GM12878 (cell line): Measurements from ENCODE around the gene FKBP7. TPM values are rescaled to one million over a fixed set of nuclear protein-coding genes. Genes with fewer than 3 reads are reported as not detected.

Source experiments
- ATAC-seq: fragments of 200-7000 bp; cut with Tn5 transposase; 3 replicates; pipeline ENCODE4 v1.9.1; 2020; ENCODE audit warnings: mild to moderate bottlenecking, moderate library complexity
- BruUV-seq: library from RNA; stranded (reverse); fragments of 400-500 nt; replicated peaks from 2 replicates; lab custom pipeline; 2021; lab: Mats Ljungman, UMichigan
- CTCF ChIA-PET: fragments of 300-600 bp; sonication (Branson Sonifier 250); formaldehyde crosslinking; extraction: SDS; loops from one replicate; lab custom pipeline; 2021; ENCODE audit warnings: inconsistent platforms; lab: Yijun Ruan, JAX
- POLR2A ChIA-PET: fragments of 350-600 bp; formaldehyde crosslinking; extraction: SDS; loops from one replicate; lab custom pipeline; 2021; ENCODE audit warnings: inconsistent platforms; lab: Charles Lee
- RAD21 ChIA-PET: fragments of 300-600 bp; sonication (Branson Sonifier 250); formaldehyde crosslinking; loops from one replicate; lab custom pipeline; 2023; ENCODE audit warnings: antibody characterized with exemption; ENCODE audit not compliant: unreplicated experiment; lab: Charles Lee
- SMC1A ChIA-PET: fragments of 300-600 bp; sonication (Branson Sonifier 250); formaldehyde crosslinking; loops from one replicate; lab custom pipeline; 2023; ENCODE audit not compliant: unreplicated experiment, uncharacterized antibody; lab: Charles Lee
- DNase-seq: peaks from one replicate; pipeline ENCODE4 v3.0.0-alpha.2; 2011; ENCODE audit warnings: low read depth, low spot score
- FAIRE-seq: peaks from 3 replicates; lab custom pipeline; 2011; peaks lifted over from hg19 to GRCh38; lab: Jason Lieb, UNC
- H2AFZ ChIP-seq: 2 replicates; pipeline ENCODE4 v1.6.0; 2011; ENCODE audit warnings: low read depth, low read length, control low read depth; ENCODE audit not compliant: control insufficient read depth
- H3K27ac ChIP-seq: 2 replicates; pipeline ENCODE4 v1.5.1; 2011; ENCODE audit warnings: control low read depth; ENCODE audit not compliant: control insufficient read depth, insufficient read depth
- H3K27me3 ChIP-seq, 2 experiments: replicated peaks in 1 of 2; 2 replicates each; pipeline versions ENCODE4 v1.6.0 to v1.6.1; 2011; ENCODE audit warnings: low read length in 1 of 2; ENCODE audit not compliant: control insufficient read depth in 2 of 2, insufficient read depth in 2 of 2
- H3K36me3 ChIP-seq, 2 experiments: 2 replicates each; pipeline ENCODE4 v1.5.1; 2011; ENCODE audit warnings: low read length in 1 of 2; ENCODE audit not compliant: control insufficient read depth in 2 of 2, insufficient read depth in 2 of 2
- H3K4me1 ChIP-seq: 2 replicates; pipeline ENCODE4 v1.6.1; 2011; ENCODE audit warnings: mild to moderate bottlenecking, low read length, moderate library complexity, mixed read lengths; ENCODE audit not compliant: control insufficient read depth, insufficient read depth
- H3K4me2 ChIP-seq: 2 replicates; pipeline ENCODE4 v1.6.0; 2011; ENCODE audit warnings: control low read depth; ENCODE audit not compliant: control insufficient read depth, insufficient read depth
- H3K4me3 ChIP-seq: fragments of 200-600 bp; sonication (generic); 2 replicates; pipeline ENCODE4 v1.5.1; 2016
- H3K79me2 ChIP-seq: 2 replicates; pipeline ENCODE4 v1.6.0; 2011; ENCODE audit warnings: low read length; ENCODE audit not compliant: control insufficient read depth, insufficient read depth
- H3K9ac ChIP-seq: 2 replicates; pipeline ENCODE4 v1.8.0; 2011; ENCODE audit warnings: low read length, control low read depth, mixed read lengths; ENCODE audit not compliant: control insufficient read depth, insufficient read depth
- H3K9me3 ChIP-seq: replicated peaks from 3 replicates; pipeline ENCODE4 v1.5.1; 2011; ENCODE audit warnings: mild to moderate bottlenecking, low read length; ENCODE audit not compliant: control insufficient read depth, insufficient read depth
- H4K20me1 ChIP-seq: 2 replicates; pipeline ENCODE4 v1.6.0; 2011; ENCODE audit not compliant: control insufficient read depth, insufficient read depth
- BRCA1 ChIP-seq: IDR thresholded peaks from 2 replicates; pipeline ENCODE4 v1.6.1; 2011; ENCODE audit warnings: low read depth, low read length, improper control_type of control experiment
- CHD2 ChIP-seq: IDR thresholded peaks from 2 replicates; pipeline ENCODE4 v1.6.1; 2011; ENCODE audit warnings: low read depth, low read length, improper control_type of control experiment, borderline replicate concordance
- DPF2 ChIP-seq: fragments of 450-650 bp; IDR thresholded peaks from 2 replicates; pipeline ENCODE4 v1.6.1; 2017; ENCODE audit warnings: mild to moderate bottlenecking
- ELK1 ChIP-seq: IDR thresholded peaks from 2 replicates; pipeline ENCODE4 v1.6.1; 2012; ENCODE audit warnings: low read depth, low read length, improper control_type of control experiment
- EZH2 ChIP-seq: IDR thresholded peaks from 2 replicates; pipeline ENCODE4 v1.6.1; 2012; ENCODE audit warnings: low read depth, mild to moderate bottlenecking, control low read depth, inconsistent platforms, low read length, borderline replicate concordance; ENCODE audit not compliant: control insufficient read depth
- FOS ChIP-seq: IDR thresholded peaks from 3 replicates; pipeline ENCODE4 v1.6.1; 2011; ENCODE audit warnings: borderline replicate concordance; ENCODE audit not compliant: insufficient read length; ENCODE audit errors: extremely low read depth
- FOXM1 ChIP-seq: IDR thresholded peaks from 2 replicates; pipeline ENCODE4 v1.6.1; 2012; ENCODE audit warnings: low read depth, mild to moderate bottlenecking, inconsistent platforms, low read length, moderate library complexity
- HDAC2 ChIP-seq: fragments of 200-600 bp; sonication (generic); IDR thresholded peaks from 2 replicates; pipeline ENCODE4 v1.6.1; 2017
- IRF5 ChIP-seq: fragments of 450-650 bp; IDR thresholded peaks from 2 replicates; pipeline ENCODE4 v1.6.1; 2017; ENCODE audit warnings: borderline replicate concordance
- JUNB ChIP-seq: IDR thresholded peaks from 2 replicates; pipeline ENCODE4 v1.6.1; 2016; ENCODE audit warnings: antibody characterized with exemption, mild to moderate bottlenecking
- NFIC ChIP-seq: IDR thresholded peaks from 2 replicates; pipeline ENCODE4 v1.6.1; 2012; ENCODE audit warnings: low read depth, mild to moderate bottlenecking, inconsistent platforms, low read length, moderate library complexity
- NFXL1 ChIP-seq: fragments of 450-650 bp; IDR thresholded peaks from 2 replicates; pipeline ENCODE4 v1.6.1; 2017; ENCODE audit warnings: antibody characterized with exemption, mild to moderate bottlenecking, borderline replicate concordance
- NFYB ChIP-seq: IDR thresholded peaks from 2 replicates; pipeline ENCODE4 v1.6.1; 2011; ENCODE audit warnings: low read depth, mild to moderate bottlenecking, low read length, improper control_type of control experiment, moderate library complexity; ENCODE audit not compliant: insufficient read depth
- NR2F1 ChIP-seq: fragments of 450-650 bp; conservative IDR thresholded peaks from 2 replicates; pipeline ENCODE4 v1.6.1; 2017; ENCODE audit warnings: mild to moderate bottlenecking
- NRF1 ChIP-seq: conservative IDR thresholded peaks from 2 replicates; pipeline ENCODE4 v1.6.1; 2011; ENCODE audit warnings: mild to moderate bottlenecking, low read depth, low read length, improper control_type of control experiment
- TCF3 ChIP-seq: IDR thresholded peaks from 2 replicates; pipeline ENCODE4 v1.6.1; 2012; ENCODE audit warnings: low read depth, mild to moderate bottlenecking, low read length, borderline replicate concordance; ENCODE audit not compliant: insufficient read depth
- ZNF622 ChIP-seq: fragments of 450-650 bp; IDR thresholded peaks from 2 replicates; pipeline ENCODE4 v1.6.1; 2017; ENCODE audit warnings: mild to moderate bottlenecking, inconsistent platforms
- in situ Hi-C: fragments of 300-500 bp; cut with MboI; formaldehyde crosslinking; loops from 9 replicates; pipeline ENCODE4 v1.14.3; 2018; ENCODE audit warnings: mixed read lengths
- intact Hi-C: fragments of 100-400 bp; cut with micrococcal nuclease; formaldehyde crosslinking; loops from one replicate; pipeline ENCODE4 v1.14.2; 2022; ENCODE audit not compliant: unreplicated experiment
- polyA plus RNA-seq, 11 experiments: library from polyadenylated mRNA; depleted of rRNA in 4 of 11; unstranded in 6 of 11; stranded (reverse) in 5 of 11; fragments of >200 nt; fragmentation: Nextera tagmentation in 4 of 11; fragmentation: Illumina TruSeq in 1 of 11; extraction: Ambion mirVana in 4 of 11; extraction: Trizol in 1 of 11; gene quantifications; 1 replicate in 1 of 11; 2 replicates in 10 of 11; pipeline versions ENCODE4 v1.2.1 to v1.2.3, GENCODE V29; 2011 to 2016; ENCODE audit warnings: inconsistent platforms in 2 of 11, missing spikeins in 2 of 11, low read depth in 1 of 11
- total RNA-seq, 4 experiments: library from RNA; depleted of rRNA in 3 of 4; stranded (reverse); fragments of >200 nt in 3 of 4; fragmentation: Illumina TruSeq in 1 of 4; extraction: Trizol in 1 of 4; gene quantifications; 2 replicates each; pipeline versions ENCODE4 v1.2.1 to v1.2.3, GENCODE V29; 2013 to 2021
- TF ChIP-seq, protein P1 (sequence below): fragments of 450-650 bp; IDR thresholded peaks from 2 replicates; pipeline ENCODE4 v1.6.1; 2017; ENCODE audit warnings: mild to moderate bottlenecking, moderate library complexity

FKBP7 gene
- total and polyA plus RNA-seq, 10 of the 15 experiments (the other 5 are each of a cell fraction or from before 2014, with no cell fraction given) = 5.6 to 16.7 (median 12.5) TPM

- no peak overlapping the region for H3K27ac ChIP-seq
- no peaks in the 10 kb centered on the region for H3K9me3 ChIP-seq
- intact Hi-C loops (no loop called here), in situ Hi-C loops (loop anchor here (5.0 kb wide), 2 partner anchors 109 to 304 kb away; partner anchors contain the start of gene RBM45)
- BruUV-seq = no TSS peak
- ATAC-seq (no peak), FAIRE-seq (no peak), DNase-seq (no peak)
- ChIA-PET RAD21 (interaction anchor here (0.8 to 8.3 kb wide), 5 partner anchors 12 to 304 kb away, joined by 3 to 162 read pairs (median 26); partner anchors contain the start of genes PJVK, PRKRA and RBM45), SMC1A (interaction anchor here (1.5 to 10.6 kb wide), 5 partner anchors 12 to 305 kb away, joined by 4 to 454 read pairs (median 9); partner anchors contain the start of genes PJVK and PRKRA), CTCF (interaction anchor here (1.8 to 12.4 kb wide), 5 partner anchors 8 to 303 kb away, joined by 16 to 702 read pairs (median 73); partner anchors contain the start of genes PJVK, PRKRA and RBM45), POLR2A (interaction anchor here (0.6 to 5.1 kb wide), 3 partner anchors 12 to 45 kb away, joined by 3 to 64 read pairs (median 5); no protein-coding TSS in a partner anchor)
- H3K4me2 ChIP-seq = peak overlapping the region; percentile 28; the same call in 1 of the 2 replicates
- H3K36me3 ChIP-seq = no peaks in the 10 kb centered on the region; a peak in 1 of 4 replicates
- H3K79me2 ChIP-seq = peaks cover 28% of the 10 kb centered on the region
- H4K20me1 ChIP-seq = no peaks in the 10 kb centered on the region
- no peak overlapping the region for H2AFZ ChIP-seq
- peak overlapping the region; percentile 16; the same call in 1 of the 2 replicates for H3K4me3 ChIP-seq
- H3K9ac ChIP-seq = no peak overlapping the region
- H3K4me1 ChIP-seq = peaks cover 6% of the 10 kb centered on the region
- TF ChIP-seq NRF1 (no peak), FOXM1 (no peak), NFYB (no peak), FOS (no peak), NR2F1 (no peak), HDAC2 (no peak), NFXL1 (no peak), BRCA1 (no peak), EZH2 (no peak), NFIC (no peak), CHD2 (no peak), ELK1 (no peak), DPF2 (no peak), TCF3 (no peak), ZNF622 (no peak), JUNB (no peak), IRF5 (no peak)
- TF ChIP-seq, protein P1, sequence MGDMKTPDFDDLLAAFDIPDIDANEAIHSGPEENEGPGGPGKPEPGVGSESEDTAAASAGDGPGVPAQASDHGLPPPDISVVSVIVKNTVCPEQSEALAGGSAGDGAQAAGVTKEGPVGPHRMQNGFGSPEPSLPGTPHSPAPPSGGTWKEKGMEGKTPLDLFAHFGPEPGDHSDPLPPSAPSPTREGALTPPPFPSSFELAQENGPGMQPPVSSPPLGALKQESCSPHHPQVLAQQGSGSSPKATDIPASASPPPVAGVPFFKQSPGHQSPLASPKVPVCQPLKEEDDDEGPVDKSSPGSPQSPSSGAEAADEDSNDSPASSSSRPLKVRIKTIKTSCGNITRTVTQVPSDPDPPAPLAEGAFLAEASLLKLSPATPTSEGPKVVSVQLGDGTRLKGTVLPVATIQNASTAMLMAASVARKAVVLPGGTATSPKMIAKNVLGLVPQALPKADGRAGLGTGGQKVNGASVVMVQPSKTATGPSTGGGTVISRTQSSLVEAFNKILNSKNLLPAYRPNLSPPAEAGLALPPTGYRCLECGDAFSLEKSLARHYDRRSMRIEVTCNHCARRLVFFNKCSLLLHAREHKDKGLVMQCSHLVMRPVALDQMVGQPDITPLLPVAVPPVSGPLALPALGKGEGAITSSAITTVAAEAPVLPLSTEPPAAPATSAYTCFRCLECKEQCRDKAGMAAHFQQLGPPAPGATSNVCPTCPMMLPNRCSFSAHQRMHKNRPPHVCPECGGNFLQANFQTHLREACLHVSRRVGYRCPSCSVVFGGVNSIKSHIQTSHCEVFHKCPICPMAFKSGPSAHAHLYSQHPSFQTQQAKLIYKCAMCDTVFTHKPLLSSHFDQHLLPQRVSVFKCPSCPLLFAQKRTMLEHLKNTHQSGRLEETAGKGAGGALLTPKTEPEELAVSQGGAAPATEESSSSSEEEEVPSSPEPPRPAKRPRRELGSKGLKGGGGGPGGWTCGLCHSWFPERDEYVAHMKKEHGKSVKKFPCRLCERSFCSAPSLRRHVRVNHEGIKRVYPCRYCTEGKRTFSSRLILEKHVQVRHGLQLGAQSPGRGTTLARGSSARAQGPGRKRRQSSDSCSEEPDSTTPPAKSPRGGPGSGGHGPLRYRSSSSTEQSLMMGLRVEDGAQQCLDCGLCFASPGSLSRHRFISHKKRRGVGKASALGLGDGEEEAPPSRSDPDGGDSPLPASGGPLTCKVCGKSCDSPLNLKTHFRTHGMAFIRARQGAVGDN = no peak
- no peaks in the 10 kb centered on the region for H3K27me3 ChIP-seq
Measured at GRCh38 chr2:178415979-178416378, 62.4 kb downstream of the FKBP7 start.
